Stomach (tissue), 9 donors: ENCODE data around the gene BRI3. TPM values are rescaled to one million over a fixed set of nuclear protein-coding genes. Genes with fewer than 3 reads are reported as not detected.

ENCODE experiments used
- DNase-seq, 2 donors: peaks; one replicate each; pipeline versions ENCODE4 v3.0.0 to v3.0.0-alpha.2; 2013 to 2019
- H3K27ac ChIP-seq, 5 donors: fragments of 200-600 bp in 4 of 5; sonication (generic) in 4 of 5; one replicate each; pipeline ENCODE4 v1.5.1; 2013 to 2019; ENCODE audit warnings: mild to moderate bottlenecking in 1 of 5, moderate library complexity in 1 of 5
- H3K27me3 ChIP-seq, 3 donors: fragments of 200-600 bp; sonication (generic); one replicate each; pipeline ENCODE4 v1.5.1; 2017 to 2019; ENCODE audit warnings: mixed run types in 1 of 3
- H3K36me3 ChIP-seq, 4 donors: fragments of 200-600 bp; sonication (generic); 1 replicate in 3 of 4; 2 replicates in 1 of 4; pipeline ENCODE4 v1.5.1; 2016 to 2019
- H3K4me1 ChIP-seq, 4 donors: fragments of 200-600 bp; sonication (generic); one replicate each; pipeline ENCODE4 v1.5.1; 2016 to 2019
- H3K4me3 ChIP-seq, 4 donors: fragments of 200-600 bp; sonication (generic) in 3 of 4; one replicate each; pipeline ENCODE4 v1.5.1; 2016 to 2019; ENCODE audit warnings: mild to moderate bottlenecking in 1 of 4
- H3K9me3 ChIP-seq, 4 donors: fragments of 200-600 bp; sonication (generic); one replicate each; pipeline ENCODE4 v1.5.1; 2016 to 2019
- CTCF ChIP-seq, 7 experiments: fragments of 450-650 bp in 4 of 7; fragments of 200-600 bp in 3 of 7; sonication (generic) in 3 of 7; IDR thresholded peaks; one replicate each; pipeline ENCODE4 v1.5.1; 2016 to 2019; ENCODE audit warnings: antibody characterized with exemption in 7 of 7, control low read depth in 2 of 7, mild to moderate bottlenecking in 1 of 7
- EP300 ChIP-seq: sonication (generic); formaldehyde crosslinking; IDR thresholded peaks from one replicate; pipeline ENCODE4 v1.6.1; 2017; ENCODE audit warnings: antibody characterized with exemption
- POLR2A ChIP-seq, 4 donors: fragments of 450-650 bp; IDR thresholded peaks; one replicate each; pipeline ENCODE4 v1.6.1; 2016; ENCODE audit warnings: antibody characterized with exemption in 4 of 4, control low read depth in 2 of 4, mild to moderate bottlenecking in 1 of 4, moderate library complexity in 1 of 4
- POLR2AphosphoS5 ChIP-seq, 3 donors: sonication (generic); formaldehyde crosslinking; IDR thresholded peaks; one replicate each; pipeline ENCODE4 v1.6.1; 2016; ENCODE audit warnings: antibody characterized with exemption in 3 of 3
- WGBS, 5 donors: extraction: QIAGEN DNeasy Blood & Tissue Kit in 3 of 5; methylation state at CpG; one replicate each; pipeline versions ENCODE4 v1.1.5 to v1.1.7; 2013 to 2018; 5-methylcytosine and 5-hydroxymethylcytosine counted together
- intact Hi-C: fragments of 100-400 bp; cut with DNase I; formaldehyde crosslinking; loops from one replicate; pipeline ENCODE4 v1.15.1; 2023; ENCODE audit warnings: low total_unique reads
- polyA plus RNA-seq, 3 donors: library from polyadenylated mRNA; stranded (reverse); fragments of 200-250 nt; gene quantifications; one replicate each; pipeline ENCODE4 v1.2.3, GENCODE V29; 2013
- total RNA-seq, 5 donors: library from RNA; depleted of rRNA; stranded (reverse); fragments of >200 nt; gene quantifications; one replicate each; pipeline versions ENCODE4 v1.1.0 to v1.2.3, GENCODE V29; 2014 to 2016
- donor health status: healthy with polysubstance abuse.
- donor health status: Bipolar disorder and iron deficiency.
- donor health status: healthy.

Gene BRI3
- total and polyA plus RNA-seq, 8 donors = 25.9 to 411 (median 92.8) TPM; not detected in 1

- Histone ChIP-seq H3K4me1 (peaks cover 16 to 70% (median 56%) of the 10 kb centered on the region in 4 donors), H3K4me3 (no peak overlapping the region), H3K36me3 (no peaks in the 10 kb centered on the region), H3K27ac (peak overlapping the region; percentile 68 to 99 (median 95)), H3K27me3 (no peaks in the 10 kb centered on the region), H3K9me3 (no peaks in the 10 kb centered on the region)
- TF ChIP-seq CTCF (IDR thresholded peaks at IDR 0.05) = no peak
- TF ChIP-seq POLR2AphosphoS5 (IDR thresholded peaks at IDR 0.05) = peak; percentile 35 to 79 (median 48)
- DNase-seq = peak; percentile 69 to 73
- intact Hi-C loops = no loop called here
- 17 to 37% (median 23%) methylated on average over 5 of the region's 5 CpGs for WGBS, 5 donors
These were observed 5.2 kb upstream of the BRI3 start for GRCh38 chr7:98276241-98276761.

- intact Hi-C loops = no loop called here
- DNase-seq = no peak
- no peaks in the 10 kb centered on the region for H3K36me3 ChIP-seq
- H3K9me3 ChIP-seq = no peaks in the 10 kb centered on the region
- H3K27me3 ChIP-seq = no peaks in the 10 kb centered on the region
- no peak for TF ChIP-seq POLR2A (IDR thresholded peaks at IDR 0.05)
- TF ChIP-seq CTCF (IDR thresholded peaks at IDR 0.05) = no peak
- TF ChIP-seq EP300 = no peak
- TF ChIP-seq POLR2AphosphoS5 (IDR thresholded peaks at IDR 0.05) = no peak
- no peak overlapping the region for H3K4me3 ChIP-seq
- peaks cover 26 to 82% (median 64%) of the 10 kb centered on the region in 4 donors for H3K4me1 ChIP-seq
- WGBS, 5 donors = 56 to 87% (median 74%) methylated on average over 5 of the region's 5 CpGs
- H3K27ac ChIP-seq = peak overlapping the region; percentile 45 to 99 (median 97)
These were observed 3.1 kb upstream of the BRI3 start for GRCh38 chr7:98278408-98278807.

- H3K9me3 ChIP-seq = no peaks in the 10 kb centered on the region
- 49 to 59% (median 55%) methylated on average over 4 of the region's 4 CpGs for WGBS, 5 donors
- no peak overlapping the region for H3K4me3 ChIP-seq
- H3K36me3 ChIP-seq = peaks cover 0 to 3% (median 0%) of the 10 kb centered on the region in 4 donors
- H3K4me1 ChIP-seq = peaks cover 31 to 82% (median 67%) of the 10 kb centered on the region in 4 donors
- no peaks in the 10 kb centered on the region for H3K27me3 ChIP-seq
- no peak for TF ChIP-seq POLR2A (IDR thresholded peaks at IDR 0.05)
- no peak for TF ChIP-seq CTCF (IDR thresholded peaks at IDR 0.05)
- TF ChIP-seq EP300 = no peak
- no peak for TF ChIP-seq POLR2AphosphoS5 (IDR thresholded peaks at IDR 0.05)
- H3K27ac ChIP-seq = peak overlapping the region; percentile 45 to 99 (median 97)
- intact Hi-C loops = no loop called here
- DNase-seq = no peak
These were observed 2.5 kb upstream of the BRI3 start for GRCh38 chr7:98278936-98279335.

- Histone ChIP-seq H3K27me3 (no peaks in the 10 kb centered on the region), H3K4me1 (peaks cover 45 to 88% (median 76%) of the 10 kb centered on the region in 4 donors), H3K36me3 (peaks cover 0 to 3% (median 0%) of the 10 kb centered on the region in 4 donors), H3K4me3 (peak overlapping the region; percentile 84 to 99 (median 96)), H3K27ac (peak overlapping the region; percentile 92 to 99 (median 97)), H3K9me3 (no peaks in the 10 kb centered on the region)
- 33 to 44% (median 43%) methylated on average over 7 of the region's 7 CpGs for WGBS, 5 donors
- TF ChIP-seq POLR2A (IDR thresholded peaks at IDR 0.05) (no peak), EP300 (no peak), POLR2AphosphoS5 (IDR thresholded peaks at IDR 0.05) (no peak), CTCF (IDR thresholded peaks at IDR 0.05) (no peak)
- no peak for DNase-seq
- intact Hi-C loops = no loop called here
These were observed 1.2 kb upstream of the BRI3 start for GRCh38 chr7:98280296-98280695.
